Neural progenitor cell (in vitro differentiated cells): ENCODE measurements around the gene TTC23L.

Experiments
- EZH2 ChIP-seq: fragments of 200-600 bp; sonication (generic); IDR thresholded peaks from 2 replicates; pipeline ENCODE4 v1.6.1; 2017; ENCODE audit warnings: antibody characterized with exemption, mild to moderate bottlenecking, moderate library complexity
- TF ChIP-seq, protein P1 (sequence below): fragments of 200-600 bp; sonication (generic); IDR thresholded peaks from 2 replicates; pipeline ENCODE4 v1.5.1; 2017; ENCODE audit warnings: antibody characterized with exemption, mild to moderate bottlenecking

DNA sequence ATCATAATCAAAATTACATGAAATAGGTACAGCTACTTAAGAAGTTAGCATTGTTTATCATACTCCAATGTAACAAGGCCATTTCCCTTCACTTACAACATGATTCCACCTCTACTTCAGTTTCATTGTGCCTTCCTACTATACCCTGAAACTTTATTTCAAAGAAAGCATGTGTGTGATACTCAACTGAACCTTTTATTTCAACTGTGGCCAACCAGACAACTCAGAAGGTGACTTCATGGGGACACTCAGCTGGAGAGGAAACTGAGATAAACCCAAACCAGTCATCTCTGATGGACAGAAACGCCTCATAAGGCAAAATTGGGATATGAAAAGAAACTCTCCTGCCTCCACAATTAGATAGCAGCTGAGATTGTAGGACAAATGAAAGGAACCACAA lies 5.9 kb upstream of the TTC23L start:
- TF ChIP-seq, protein P1, sequence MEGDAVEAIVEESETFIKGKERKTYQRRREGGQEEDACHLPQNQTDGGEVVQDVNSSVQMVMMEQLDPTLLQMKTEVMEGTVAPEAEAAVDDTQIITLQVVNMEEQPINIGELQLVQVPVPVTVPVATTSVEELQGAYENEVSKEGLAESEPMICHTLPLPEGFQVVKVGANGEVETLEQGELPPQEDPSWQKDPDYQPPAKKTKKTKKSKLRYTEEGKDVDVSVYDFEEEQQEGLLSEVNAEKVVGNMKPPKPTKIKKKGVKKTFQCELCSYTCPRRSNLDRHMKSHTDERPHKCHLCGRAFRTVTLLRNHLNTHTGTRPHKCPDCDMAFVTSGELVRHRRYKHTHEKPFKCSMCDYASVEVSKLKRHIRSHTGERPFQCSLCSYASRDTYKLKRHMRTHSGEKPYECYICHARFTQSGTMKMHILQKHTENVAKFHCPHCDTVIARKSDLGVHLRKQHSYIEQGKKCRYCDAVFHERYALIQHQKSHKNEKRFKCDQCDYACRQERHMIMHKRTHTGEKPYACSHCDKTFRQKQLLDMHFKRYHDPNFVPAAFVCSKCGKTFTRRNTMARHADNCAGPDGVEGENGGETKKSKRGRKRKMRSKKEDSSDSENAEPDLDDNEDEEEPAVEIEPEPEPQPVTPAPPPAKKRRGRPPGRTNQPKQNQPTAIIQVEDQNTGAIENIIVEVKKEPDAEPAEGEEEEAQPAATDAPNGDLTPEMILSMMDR, result no peak
- no peak for TF ChIP-seq EZH2
